GM12878 (cell line): ENCODE measurements around the gene SLC6A7. TPM values are rescaled to one million over a fixed set of nuclear protein-coding genes. Genes with fewer than 3 reads are reported as not detected.

Experiments
- ATAC-seq: fragments of 200-7000 bp; cut with Tn5 transposase; 3 replicates; pipeline ENCODE4 v1.9.1; 2020; ENCODE audit warnings: mild to moderate bottlenecking, moderate library complexity
- BruUV-seq: library from RNA; stranded (reverse); fragments of 400-500 nt; replicated peaks from 2 replicates; lab custom pipeline; 2021; lab: Mats Ljungman, UMichigan
- CTCF ChIA-PET: fragments of 300-600 bp; sonication (Branson Sonifier 250); formaldehyde crosslinking; extraction: SDS; loops from one replicate; lab custom pipeline; 2021; ENCODE audit warnings: inconsistent platforms; lab: Yijun Ruan, JAX
- POLR2A ChIA-PET: fragments of 350-600 bp; formaldehyde crosslinking; extraction: SDS; loops from one replicate; lab custom pipeline; 2021; ENCODE audit warnings: inconsistent platforms; lab: Charles Lee
- RAD21 ChIA-PET: fragments of 300-600 bp; sonication (Branson Sonifier 250); formaldehyde crosslinking; loops from one replicate; lab custom pipeline; 2023; ENCODE audit warnings: antibody characterized with exemption; ENCODE audit not compliant: unreplicated experiment; lab: Charles Lee
- SMC1A ChIA-PET: fragments of 300-600 bp; sonication (Branson Sonifier 250); formaldehyde crosslinking; loops from one replicate; lab custom pipeline; 2023; ENCODE audit not compliant: unreplicated experiment, uncharacterized antibody; lab: Charles Lee
- DNase-seq: peaks from one replicate; pipeline ENCODE4 v3.0.0-alpha.2; 2011; ENCODE audit warnings: low read depth, low spot score
- FAIRE-seq: peaks from 3 replicates; lab custom pipeline; 2011; peaks lifted over from hg19 to GRCh38; lab: Jason Lieb, UNC
- H2AFZ ChIP-seq: 2 replicates; pipeline ENCODE4 v1.6.0; 2011; ENCODE audit warnings: low read depth, low read length, control low read depth; ENCODE audit not compliant: control insufficient read depth
- H3K27ac ChIP-seq: 2 replicates; pipeline ENCODE4 v1.5.1; 2011; ENCODE audit warnings: control low read depth; ENCODE audit not compliant: control insufficient read depth, insufficient read depth
- H3K27me3 ChIP-seq, 2 experiments: replicated peaks in 1 of 2; 2 replicates each; pipeline versions ENCODE4 v1.6.0 to v1.6.1; 2011; ENCODE audit warnings: low read length in 1 of 2; ENCODE audit not compliant: control insufficient read depth in 2 of 2, insufficient read depth in 2 of 2
- H3K36me3 ChIP-seq, 2 experiments: 2 replicates each; pipeline ENCODE4 v1.5.1; 2011; ENCODE audit warnings: low read length in 1 of 2; ENCODE audit not compliant: control insufficient read depth in 2 of 2, insufficient read depth in 2 of 2
- H3K4me1 ChIP-seq: 2 replicates; pipeline ENCODE4 v1.6.1; 2011; ENCODE audit warnings: mild to moderate bottlenecking, low read length, moderate library complexity, mixed read lengths; ENCODE audit not compliant: control insufficient read depth, insufficient read depth
- H3K4me2 ChIP-seq: 2 replicates; pipeline ENCODE4 v1.6.0; 2011; ENCODE audit warnings: control low read depth; ENCODE audit not compliant: control insufficient read depth, insufficient read depth
- H3K4me3 ChIP-seq: fragments of 200-600 bp; sonication (generic); 2 replicates; pipeline ENCODE4 v1.5.1; 2016
- H3K79me2 ChIP-seq: 2 replicates; pipeline ENCODE4 v1.6.0; 2011; ENCODE audit warnings: low read length; ENCODE audit not compliant: control insufficient read depth, insufficient read depth
- H3K9ac ChIP-seq: 2 replicates; pipeline ENCODE4 v1.8.0; 2011; ENCODE audit warnings: low read length, control low read depth, mixed read lengths; ENCODE audit not compliant: control insufficient read depth, insufficient read depth
- H3K9me3 ChIP-seq: replicated peaks from 3 replicates; pipeline ENCODE4 v1.5.1; 2011; ENCODE audit warnings: mild to moderate bottlenecking, low read length; ENCODE audit not compliant: control insufficient read depth, insufficient read depth
- H4K20me1 ChIP-seq: 2 replicates; pipeline ENCODE4 v1.6.0; 2011; ENCODE audit not compliant: control insufficient read depth, insufficient read depth
- CREM ChIP-seq: IDR thresholded peaks from 2 replicates; pipeline ENCODE4 v1.6.1; 2014; ENCODE audit warnings: antibody characterized with exemption, low read depth
- DPF2 ChIP-seq: fragments of 450-650 bp; IDR thresholded peaks from 2 replicates; pipeline ENCODE4 v1.6.1; 2017; ENCODE audit warnings: mild to moderate bottlenecking
- ETV6 ChIP-seq, 2 experiments: fragments of 450-650 bp in 1 of 2; IDR thresholded peaks in 1 of 2; conservative IDR thresholded peaks in 1 of 2; 2 replicates each; pipeline ENCODE4 v1.6.1; 2014; ENCODE audit warnings: antibody characterized with exemption in 1 of 2, borderline replicate concordance in 1 of 2, low read depth in 1 of 2, mild to moderate bottlenecking in 1 of 2, moderate library complexity in 1 of 2
- GABPA ChIP-seq: IDR thresholded peaks from 2 replicates; pipeline ENCODE4 v1.6.1; 2014; ENCODE audit warnings: antibody characterized with exemption, low read depth, mild to moderate bottlenecking, inconsistent platforms
- HDAC2 ChIP-seq: fragments of 200-600 bp; sonication (generic); IDR thresholded peaks from 2 replicates; pipeline ENCODE4 v1.6.1; 2017
- HDGF ChIP-seq: fragments of 450-650 bp; IDR thresholded peaks from 2 replicates; pipeline ENCODE4 v1.6.1; 2016; ENCODE audit warnings: antibody characterized with exemption
- LARP7 ChIP-seq: fragments of 450-650 bp; IDR thresholded peaks from 2 replicates; pipeline ENCODE4 v1.6.1; 2017; ENCODE audit warnings: mild to moderate bottlenecking
- NFYB ChIP-seq: IDR thresholded peaks from 2 replicates; pipeline ENCODE4 v1.6.1; 2011; ENCODE audit warnings: low read depth, mild to moderate bottlenecking, low read length, improper control_type of control experiment, moderate library complexity; ENCODE audit not compliant: insufficient read depth
- SIX5 ChIP-seq: IDR thresholded peaks from 2 replicates; pipeline ENCODE4 v1.6.1; 2011; ENCODE audit warnings: mild to moderate bottlenecking, low read depth, low read length, moderate library complexity; ENCODE audit not compliant: severe bottlenecking
- STAT3 ChIP-seq: IDR thresholded peaks from 2 replicates; pipeline ENCODE4 v1.6.1; 2011; ENCODE audit warnings: low read depth, low read length, improper control_type of control experiment
- WGBS: methylation state at CpG from one replicate; pipeline ENCODE4 v1.1.6; 2016; ENCODE audit warnings: low lambda C conversion rate; ENCODE audit not compliant: insufficient replicate concordance, insufficient coverage; ENCODE audit errors: missing lambda C conversion rate; 5-methylcytosine and 5-hydroxymethylcytosine counted together
- in situ Hi-C: fragments of 300-500 bp; cut with MboI; formaldehyde crosslinking; loops from 9 replicates; pipeline ENCODE4 v1.14.3; 2018; ENCODE audit warnings: mixed read lengths
- intact Hi-C: fragments of 100-400 bp; cut with micrococcal nuclease; formaldehyde crosslinking; loops from one replicate; pipeline ENCODE4 v1.14.2; 2022; ENCODE audit not compliant: unreplicated experiment
- polyA plus RNA-seq, 11 experiments: library from polyadenylated mRNA; depleted of rRNA in 4 of 11; unstranded in 6 of 11; stranded (reverse) in 5 of 11; fragments of >200 nt; fragmentation: Nextera tagmentation in 4 of 11; fragmentation: Illumina TruSeq in 1 of 11; extraction: Ambion mirVana in 4 of 11; extraction: Trizol in 1 of 11; gene quantifications; 1 replicate in 1 of 11; 2 replicates in 10 of 11; pipeline versions ENCODE4 v1.2.1 to v1.2.3, GENCODE V29; 2011 to 2016; ENCODE audit warnings: inconsistent platforms in 2 of 11, missing spikeins in 2 of 11, low read depth in 1 of 11
- total RNA-seq, 4 experiments: library from RNA; depleted of rRNA in 3 of 4; stranded (reverse); fragments of >200 nt in 3 of 4; fragmentation: Illumina TruSeq in 1 of 4; extraction: Trizol in 1 of 4; gene quantifications; 2 replicates each; pipeline versions ENCODE4 v1.2.1 to v1.2.3, GENCODE V29; 2013 to 2021
- TF ChIP-seq, protein P1 (sequence below): fragments of 150-350 bp; IDR thresholded peaks from 2 replicates; pipeline ENCODE4 v1.6.1; 2016; ENCODE audit warnings: low read depth, low read length
- TF ChIP-seq, protein P2 (sequence below): fragments of 450-650 bp; formaldehyde crosslinking; IDR thresholded peaks from 2 replicates; pipeline ENCODE4 v1.5.0; 2022; ENCODE audit warnings: mild to moderate bottlenecking, missing genetic modification characterization

Gene SLC6A7
- total and polyA plus RNA-seq, 10 of the 15 experiments (the other 5 are each of a cell fraction or from before 2014, with no cell fraction given), result 0.01 to 0.15 (median 0.06) TPM; not detected in 7

DNA sequence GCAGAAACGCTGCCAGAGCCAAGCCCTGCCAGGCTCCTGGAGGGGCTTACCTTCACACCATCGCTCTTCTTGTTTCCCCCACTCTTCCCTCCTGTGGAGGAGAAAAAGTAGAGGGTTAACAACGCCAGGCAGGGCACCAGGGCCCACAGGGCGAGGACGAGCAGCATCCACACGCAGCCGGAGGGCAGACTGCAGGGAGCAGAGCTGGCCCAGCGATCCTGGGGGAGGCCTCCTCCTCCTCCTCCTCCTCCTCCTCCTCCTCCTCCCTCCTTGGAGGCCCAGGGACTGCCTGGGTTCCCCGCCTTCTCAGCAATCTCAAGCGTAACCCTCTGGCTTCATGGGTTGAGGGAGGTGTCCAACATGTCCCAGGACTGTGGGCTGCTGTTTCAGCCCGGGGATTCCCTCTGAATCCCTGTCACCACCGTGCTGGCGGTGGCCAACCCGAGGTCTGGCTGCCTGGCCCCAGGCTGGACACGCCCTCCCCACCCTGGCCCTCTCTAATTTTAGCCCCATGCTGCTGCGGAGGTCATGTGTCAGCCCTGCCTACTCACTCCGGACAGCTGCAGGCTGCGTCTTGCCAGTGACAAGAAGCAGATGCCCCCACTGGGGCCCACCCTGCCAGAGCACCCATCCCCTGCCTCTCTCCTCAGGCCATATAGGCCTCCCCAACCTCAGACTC is 55.4 kb downstream of the SLC6A7 start (continued):
- TF ChIP-seq, protein P1, sequence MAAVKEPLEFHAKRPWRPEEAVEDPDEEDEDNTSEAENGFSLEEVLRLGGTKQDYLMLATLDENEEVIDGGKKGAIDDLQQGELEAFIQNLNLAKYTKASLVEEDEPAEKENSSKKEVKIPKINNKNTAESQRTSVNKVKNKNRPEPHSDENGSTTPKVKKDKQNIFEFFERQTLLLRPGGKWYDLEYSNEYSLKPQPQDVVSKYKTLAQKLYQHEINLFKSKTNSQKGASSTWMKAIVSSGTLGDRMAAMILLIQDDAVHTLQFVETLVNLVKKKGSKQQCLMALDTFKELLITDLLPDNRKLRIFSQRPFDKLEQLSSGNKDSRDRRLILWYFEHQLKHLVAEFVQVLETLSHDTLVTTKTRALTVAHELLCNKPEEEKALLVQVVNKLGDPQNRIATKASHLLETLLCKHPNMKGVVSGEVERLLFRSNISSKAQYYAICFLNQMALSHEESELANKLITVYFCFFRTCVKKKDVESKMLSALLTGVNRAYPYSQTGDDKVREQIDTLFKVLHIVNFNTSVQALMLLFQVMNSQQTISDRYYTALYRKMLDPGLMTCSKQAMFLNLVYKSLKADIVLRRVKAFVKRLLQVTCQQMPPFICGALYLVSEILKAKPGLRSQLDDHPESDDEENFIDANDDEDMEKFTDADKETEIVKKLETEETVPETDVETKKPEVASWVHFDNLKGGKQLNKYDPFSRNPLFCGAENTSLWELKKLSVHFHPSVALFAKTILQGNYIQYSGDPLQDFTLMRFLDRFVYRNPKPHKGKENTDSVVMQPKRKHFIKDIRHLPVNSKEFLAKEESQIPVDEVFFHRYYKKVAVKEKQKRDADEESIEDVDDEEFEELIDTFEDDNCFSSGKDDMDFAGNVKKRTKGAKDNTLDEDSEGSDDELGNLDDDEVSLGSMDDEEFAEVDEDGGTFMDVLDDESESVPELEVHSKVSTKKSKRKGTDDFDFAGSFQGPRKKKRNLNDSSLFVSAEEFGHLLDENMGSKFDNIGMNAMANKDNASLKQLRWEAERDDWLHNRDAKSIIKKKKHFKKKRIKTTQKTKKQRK, result no peak
- TF ChIP-seq ETV6 (conservative IDR thresholded peaks at IDR 0.05 in 1 of 2, IDR thresholded peaks at IDR 0.05 in 1 of 2; ENCODE audit: borderline replicate concordance in 1 of 2, low read depth in 1 of 2) (no peak), SIX5 (no peak), DPF2 (no peak)

DNA sequence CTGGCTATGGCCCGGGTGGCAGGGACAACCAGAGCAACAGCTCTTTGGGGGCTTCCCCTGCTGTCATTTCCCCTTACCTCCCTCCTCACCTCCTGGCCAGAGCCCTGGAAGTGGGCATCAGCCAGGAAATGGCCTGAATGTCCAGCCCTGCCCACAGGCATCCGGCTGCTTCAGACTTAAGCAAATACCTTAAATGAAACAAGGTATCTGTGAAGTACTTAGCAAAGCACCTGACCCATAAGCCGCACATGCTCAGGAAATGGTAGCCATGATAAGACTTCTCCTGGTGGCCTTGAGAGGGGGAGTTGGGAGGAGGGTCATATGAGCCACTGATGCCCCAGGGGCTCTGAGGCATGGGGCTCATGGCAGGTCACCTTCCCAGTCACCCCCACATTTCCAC is 55.9 kb downstream of the SLC6A7 start:
- intact Hi-C loops (no loop called here), in situ Hi-C loops (no loop called here)
- H3K9ac ChIP-seq, result no peak overlapping the region
- peaks cover 0 to 1% of the 10 kb centered on the region in 2 experiments; a peak in 1 of 4 replicates for H3K27me3 ChIP-seq
- H3K27ac ChIP-seq, result no peak overlapping the region
- RAD21 ChIA-PET, result no interaction called here
- no peak overlapping the region for H3K4me3 ChIP-seq
- 36% methylated on average over 3 of the region's 3 CpGs for WGBS
- ATAC-seq (no peak), DNase-seq (no peak), FAIRE-seq (no peak)
- no peaks in the 10 kb centered on the region for H3K4me1 ChIP-seq
- no peak overlapping the region for H3K4me2 ChIP-seq
- BruUV-seq, result no TSS peak
- SMC1A ChIA-PET, result interaction anchor here (1.0 kb wide), 1 partner anchor 27 kb away, joined by 4 read pairs; no protein-coding TSS in a partner anchor
- TF ChIP-seq NFYB (no peak), LARP7 (no peak), STAT3 (no peak), HDGF (no peak), CREM (no peak), GABPA (no peak), HDAC2 (no peak), SIX5 (no peak)
- TF ChIP-seq, protein P2, sequence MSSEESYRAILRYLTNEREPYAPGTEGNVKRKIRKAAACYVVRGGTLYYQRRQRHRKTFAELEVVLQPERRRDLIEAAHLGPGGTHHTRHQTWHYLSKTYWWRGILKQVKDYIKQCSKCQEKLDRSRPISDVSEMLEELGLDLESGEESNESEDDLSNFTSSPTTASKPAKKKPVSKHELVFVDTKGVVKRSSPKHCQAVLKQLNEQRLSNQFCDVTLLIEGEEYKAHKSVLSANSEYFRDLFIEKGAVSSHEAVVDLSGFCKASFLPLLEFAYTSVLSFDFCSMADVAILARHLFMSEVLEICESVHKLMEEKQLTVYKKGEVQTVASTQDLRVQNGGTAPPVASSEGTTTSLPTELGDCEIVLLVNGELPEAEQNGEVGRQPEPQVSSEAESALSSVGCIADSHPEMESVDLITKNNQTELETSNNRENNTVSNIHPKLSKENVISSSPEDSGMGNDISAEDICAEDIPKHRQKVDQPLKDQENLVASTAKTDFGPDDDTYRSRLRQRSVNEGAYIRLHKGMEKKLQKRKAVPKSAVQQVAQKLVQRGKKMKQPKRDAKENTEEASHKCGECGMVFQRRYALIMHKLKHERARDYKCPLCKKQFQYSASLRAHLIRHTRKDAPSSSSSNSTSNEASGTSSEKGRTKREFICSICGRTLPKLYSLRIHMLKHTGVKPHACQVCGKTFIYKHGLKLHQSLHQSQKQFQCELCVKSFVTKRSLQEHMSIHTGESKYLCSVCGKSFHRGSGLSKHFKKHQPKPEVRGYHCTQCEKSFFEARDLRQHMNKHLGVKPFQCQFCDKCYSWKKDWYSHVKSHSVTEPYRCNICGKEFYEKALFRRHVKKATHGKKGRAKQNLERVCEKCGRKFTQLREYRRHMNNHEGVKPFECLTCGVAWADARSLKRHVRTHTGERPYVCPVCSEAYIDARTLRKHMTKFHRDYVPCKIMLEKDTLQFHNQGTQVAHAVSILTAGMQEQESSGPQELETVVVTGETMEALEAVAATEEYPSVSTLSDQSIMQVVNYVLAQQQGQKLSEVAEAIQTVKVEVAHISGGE (CRISPR knock-in tag), result no peak
- no peaks in the 10 kb centered on the region for H3K36me3 ChIP-seq
- H4K20me1 ChIP-seq, result no peaks in the 10 kb centered on the region
- CTCF ChIA-PET, result interaction anchor here (0.6 to 1.0 kb wide), 2 partner anchors 51 to 118 kb away, joined by 3 read pairs; no protein-coding TSS in a partner anchor
- H3K9me3 ChIP-seq, result no peaks in the 10 kb centered on the region
- H3K79me2 ChIP-seq, result no peaks in the 10 kb centered on the region
- POLR2A ChIA-PET, result no interaction called here
- no peak overlapping the region for H2AFZ ChIP-seq
